Stomach (tissue), 4 donors: ENCODE results near the gene RINL.

Source experiments
- CTCF ChIP-seq, 7 experiments: fragments of 450-650 bp in 4 of 7; fragments of 200-600 bp in 3 of 7; sonication (generic) in 3 of 7; IDR thresholded peaks; one replicate each; pipeline ENCODE4 v1.5.1; 2016 to 2019; ENCODE audit warnings: antibody characterized with exemption in 7 of 7, control low read depth in 2 of 7, mild to moderate bottlenecking in 1 of 7
- POLR2A ChIP-seq, 4 donors: fragments of 450-650 bp; IDR thresholded peaks; one replicate each; pipeline ENCODE4 v1.6.1; 2016; ENCODE audit warnings: antibody characterized with exemption in 4 of 4, control low read depth in 2 of 4, mild to moderate bottlenecking in 1 of 4, moderate library complexity in 1 of 4

- TF ChIP-seq CTCF (IDR thresholded peaks at IDR 0.05) (no peak), POLR2A (IDR thresholded peaks at IDR 0.05) (no peak)
These were observed 34.8 kb upstream of the RINL start for GRCh38 chr19:38912600-38913514.
